Measurements from ENCODE around the gene HBS1L. TPM values are rescaled to one million over a fixed set of nuclear protein-coding genes. Genes with fewer than 3 reads are reported as not detected.

HBS1L gene
- total and polyA plus RNA-seq, 8 donors: 14.3 to 63.5 (median 30.7) TPM

DNA sequence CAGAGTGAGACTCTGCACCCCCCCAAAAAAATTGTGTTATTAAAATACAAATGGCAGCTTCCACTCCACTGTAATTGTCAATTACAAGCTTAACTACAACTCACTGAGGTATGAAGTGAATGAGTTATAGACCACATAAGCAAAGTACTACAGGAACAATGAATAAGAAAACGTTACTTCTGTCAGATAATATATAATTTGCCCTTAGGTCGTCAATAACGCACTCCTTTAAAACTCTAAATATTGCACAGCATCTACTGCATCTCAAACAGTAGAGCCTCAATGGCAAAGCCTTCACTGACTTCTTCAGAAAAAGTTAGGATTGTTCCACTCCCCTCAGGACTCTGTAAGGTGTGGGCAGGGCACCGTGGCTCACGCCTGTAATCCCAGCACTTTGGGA lies 2.0 kb upstream of the HBS1L start:
- H3K4me3 ChIP-seq: no peak overlapping the region
- no peak for DNase-seq
- 85 to 93% (median 90%) methylated on average over 5 of the region's 5 CpGs for WGBS, 5 donors
- H3K4me1 ChIP-seq: peaks cover 22 to 33% (median 25%) of the 10 kb centered on the region in 4 donors
- no peaks in the 10 kb centered on the region for H3K27me3 ChIP-seq
- intact Hi-C loops (cut with DNase I; ENCODE audit: low total_unique reads): no loop called here
- TF ChIP-seq POLR2A (IDR thresholded peaks at IDR 0.05) (no peak), POLR2AphosphoS5 (IDR thresholded peaks at IDR 0.05) (no peak), EP300 (IDR thresholded peaks at IDR 0.05) (no peak)
- TF ChIP-seq, protein P1, sequence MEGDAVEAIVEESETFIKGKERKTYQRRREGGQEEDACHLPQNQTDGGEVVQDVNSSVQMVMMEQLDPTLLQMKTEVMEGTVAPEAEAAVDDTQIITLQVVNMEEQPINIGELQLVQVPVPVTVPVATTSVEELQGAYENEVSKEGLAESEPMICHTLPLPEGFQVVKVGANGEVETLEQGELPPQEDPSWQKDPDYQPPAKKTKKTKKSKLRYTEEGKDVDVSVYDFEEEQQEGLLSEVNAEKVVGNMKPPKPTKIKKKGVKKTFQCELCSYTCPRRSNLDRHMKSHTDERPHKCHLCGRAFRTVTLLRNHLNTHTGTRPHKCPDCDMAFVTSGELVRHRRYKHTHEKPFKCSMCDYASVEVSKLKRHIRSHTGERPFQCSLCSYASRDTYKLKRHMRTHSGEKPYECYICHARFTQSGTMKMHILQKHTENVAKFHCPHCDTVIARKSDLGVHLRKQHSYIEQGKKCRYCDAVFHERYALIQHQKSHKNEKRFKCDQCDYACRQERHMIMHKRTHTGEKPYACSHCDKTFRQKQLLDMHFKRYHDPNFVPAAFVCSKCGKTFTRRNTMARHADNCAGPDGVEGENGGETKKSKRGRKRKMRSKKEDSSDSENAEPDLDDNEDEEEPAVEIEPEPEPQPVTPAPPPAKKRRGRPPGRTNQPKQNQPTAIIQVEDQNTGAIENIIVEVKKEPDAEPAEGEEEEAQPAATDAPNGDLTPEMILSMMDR (IDR thresholded peaks at IDR 0.05): no peak
- H3K36me3 ChIP-seq: no peaks in the 10 kb centered on the region
- no peaks in the 10 kb centered on the region for H3K9me3 ChIP-seq
- no peak overlapping the region for H3K27ac ChIP-seq

DNA sequence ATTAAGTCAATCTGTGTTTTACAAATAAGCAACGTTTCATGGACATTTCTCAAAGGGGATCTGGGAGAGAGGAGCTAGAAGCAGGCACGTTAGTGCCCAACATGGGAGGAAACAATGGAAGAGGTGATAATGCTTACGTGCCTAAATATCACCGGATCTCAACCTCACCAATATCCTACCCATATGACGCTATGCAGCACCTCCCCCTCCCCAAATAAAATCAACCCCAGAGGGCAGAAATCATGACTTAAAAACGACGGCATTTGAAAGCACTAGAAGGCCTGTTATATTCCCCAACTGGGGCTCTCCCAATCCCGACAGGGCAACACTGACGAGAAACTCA lies 425 bp downstream of the HBS1L start:
- H3K4me1 ChIP-seq: peaks cover 22 to 45% (median 29%) of the 10 kb centered on the region in 4 donors
- H3K9me3 ChIP-seq: no peaks in the 10 kb centered on the region
- TF ChIP-seq POLR2A (IDR thresholded peaks at IDR 0.05): no peak
- TF ChIP-seq, protein P1 (IDR thresholded peaks at IDR 0.05): no peak
- peaks cover 10 to 11% (median 10%) of the 10 kb centered on the region in 4 donors for H3K36me3 ChIP-seq
- H3K27ac ChIP-seq: peak overlapping the region; percentile 84 to 93 (median 88)
- H3K27me3 ChIP-seq: no peaks in the 10 kb centered on the region
- WGBS, 5 donors: 0% methylated on average over 9 of the region's 9 CpGs
- intact Hi-C loops (cut with DNase I; ENCODE audit: low total_unique reads): no loop called here
- H3K4me3 ChIP-seq: peak overlapping the region; percentile 78 to 91 (median 82)
- no peak for DNase-seq

DNA sequence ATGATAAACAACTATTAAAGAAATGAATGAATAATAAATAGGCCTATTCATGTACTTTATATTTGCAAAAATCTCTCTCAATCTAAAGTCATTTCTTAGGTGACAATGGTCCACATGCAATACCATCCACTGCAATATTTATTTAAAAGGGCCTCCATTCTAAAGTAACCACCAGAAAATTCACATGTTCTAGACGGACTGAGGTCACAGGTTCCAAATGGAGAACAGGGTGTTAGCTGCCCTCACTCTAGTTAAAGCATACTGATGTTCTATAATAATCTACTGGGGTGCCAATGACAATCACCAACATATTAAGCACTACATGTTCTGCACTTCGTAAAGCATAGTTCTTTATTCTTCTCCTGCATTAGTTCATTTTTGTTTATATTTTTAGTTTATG lies 1.2 kb downstream of the HBS1L start:
- 13 to 27% (median 20%) methylated on average over 2 of the region's 2 CpGs for WGBS, 5 donors
- intact Hi-C loops (cut with DNase I; ENCODE audit: low total_unique reads): no loop called here
- no peaks in the 10 kb centered on the region for H3K9me3 ChIP-seq
- peak overlapping the region in 2 of 5 donors; percentile 85 to 93 for H3K27ac ChIP-seq
- no peaks in the 10 kb centered on the region for H3K27me3 ChIP-seq
- no peak for DNase-seq
- TF ChIP-seq POLR2AphosphoS5 (IDR thresholded peaks at IDR 0.05): no peak
- TF ChIP-seq EP300 (IDR thresholded peaks at IDR 0.05): no peak
- TF ChIP-seq, protein P1 (IDR thresholded peaks at IDR 0.05): no peak
- no peak for TF ChIP-seq POLR2A (IDR thresholded peaks at IDR 0.05)
- H3K4me3 ChIP-seq: peak overlapping the region; percentile 78 to 91 (median 82)
- H3K4me1 ChIP-seq: peaks cover 22 to 46% (median 29%) of the 10 kb centered on the region in 4 donors
- H3K36me3 ChIP-seq: peaks cover 14 to 19% (median 18%) of the 10 kb centered on the region in 4 donors

DNA sequence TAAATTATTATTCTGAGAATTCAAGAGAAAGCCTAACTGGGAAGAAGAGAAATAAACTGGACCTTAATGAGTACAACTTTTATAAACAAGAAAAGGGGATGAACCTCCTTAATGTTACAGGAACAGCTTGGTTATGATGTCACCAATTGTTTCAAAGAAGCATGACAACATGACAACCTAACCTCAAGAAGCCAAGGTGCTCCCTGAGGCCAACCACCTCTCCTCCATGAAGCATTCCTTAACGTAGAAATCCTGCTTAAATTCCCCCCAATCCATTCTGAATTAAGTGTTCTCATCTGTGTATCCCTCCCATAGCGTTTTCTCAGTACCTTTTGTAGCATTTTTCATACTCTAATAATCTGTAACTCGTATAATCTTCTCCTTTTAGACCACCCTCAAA lies 1.7 kb downstream of the HBS1L start:
- Histone ChIP-seq H3K27ac (no peak overlapping the region), H3K27me3 (no peaks in the 10 kb centered on the region), H3K4me3 (peak overlapping the region in 2 of 4 donors; percentile 78 to 80), H3K9me3 (no peaks in the 10 kb centered on the region), H3K4me1 (peaks cover 22 to 51% (median 29%) of the 10 kb centered on the region in 4 donors), H3K36me3 (peaks cover 14 to 24% (median 23%) of the 10 kb centered on the region in 4 donors)
- intact Hi-C loops (cut with DNase I; ENCODE audit: low total_unique reads): no loop called here
- WGBS, 5 donors: 49 to 64% (median 55%) methylated on average over 3 of the region's 3 CpGs
- TF ChIP-seq POLR2A (IDR thresholded peaks at IDR 0.05): no peak
- DNase-seq: no peak

DNA sequence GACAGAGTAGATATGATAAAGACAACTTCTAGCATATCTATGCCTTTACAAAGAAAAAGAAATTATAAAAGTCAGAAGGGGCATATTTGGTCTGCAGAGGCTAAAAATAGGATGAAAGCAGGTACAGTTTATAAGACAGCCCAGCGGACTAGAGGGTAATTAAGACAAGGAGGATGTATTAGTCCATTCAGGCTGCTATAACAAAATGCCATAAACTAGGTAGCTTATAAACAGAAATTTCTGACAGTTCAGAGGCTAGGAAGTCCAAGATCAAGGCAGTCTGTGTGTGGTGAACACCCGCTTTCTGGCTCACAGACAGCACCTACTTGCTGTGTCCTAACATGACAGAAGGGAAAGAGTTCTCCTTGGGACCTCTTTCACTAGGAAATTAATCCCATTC lies 5.7 kb downstream of the HBS1L start:
- H3K27me3 ChIP-seq: no peaks in the 10 kb centered on the region
- 70 to 100% (median 95%) methylated on average over 2 of the region's 2 CpGs for WGBS, 5 donors
- no peaks in the 10 kb centered on the region for H3K9me3 ChIP-seq
- no peak overlapping the region for H3K4me3 ChIP-seq
- intact Hi-C loops (cut with DNase I; ENCODE audit: low total_unique reads): no loop called here
- no peak for TF ChIP-seq EP300 (IDR thresholded peaks at IDR 0.05)
- no peak for TF ChIP-seq POLR2A (IDR thresholded peaks at IDR 0.05)
- TF ChIP-seq, protein P1 (IDR thresholded peaks at IDR 0.05): no peak
- no peak for TF ChIP-seq POLR2AphosphoS5 (IDR thresholded peaks at IDR 0.05)
- no peak overlapping the region for H3K27ac ChIP-seq
- DNase-seq: no peak
- H3K4me1 ChIP-seq: peaks cover 14 to 70% (median 30%) of the 10 kb centered on the region in 4 donors
- H3K36me3 ChIP-seq: peaks cover 14 to 36% (median 33%) of the 10 kb centered on the region in 4 donors

Measured in stomach (tissue), 9 donors.